Measurements from ENCODE around the gene VOPP1.

DNA sequence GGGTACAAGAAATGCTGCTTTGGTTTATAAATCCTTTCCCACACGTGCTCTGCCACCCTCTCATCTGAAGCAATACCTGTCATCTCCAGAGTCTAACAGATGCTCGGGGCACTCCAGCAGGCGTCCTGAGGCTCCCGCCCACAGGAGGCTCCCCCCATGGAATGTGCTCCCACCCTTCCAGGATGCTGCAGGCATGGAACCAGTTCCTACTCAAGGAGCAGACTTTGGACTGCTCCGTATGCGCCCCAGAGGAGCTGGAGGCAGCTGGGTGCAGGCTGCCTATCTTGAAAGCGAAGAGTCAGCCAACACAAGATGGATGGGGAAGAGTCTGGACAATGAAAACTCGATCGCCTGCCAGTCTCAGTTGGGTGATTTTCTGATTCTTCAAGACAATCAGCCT is 75.4 kb downstream of the VOPP1 start:
- TF ChIP-seq RAD51 (IDR thresholded peaks at IDR 0.05; ENCODE audit: borderline replicate concordance, low read depth) (no peak), ZNF41 (CRISPR knock-in tag; conservative IDR thresholded peaks at IDR 0.05) (no peak), BRF2 (IDR thresholded peaks at IDR 0.05; ENCODE audit: borderline replicate concordance, insufficient read depth, insufficient read length) (no peak), TCF7 (IDR thresholded peaks at IDR 0.05; ENCODE audit: borderline replicate concordance) (no peak), GATAD2B (IDR thresholded peaks at IDR 0.05; ENCODE audit: borderline replicate concordance) (no peak), DPF2 (IDR thresholded peaks at IDR 0.05) (no peak), SMARCA4 (IDR thresholded peaks at IDR 0.05) (no peak), JUND (IDR thresholded peaks at IDR 0.05; ENCODE audit: borderline replicate concordance, low read depth, low read length) (no peak), JUND (tag; IDR thresholded peaks at IDR 0.05; ENCODE audit: borderline replicate concordance, low read depth, low read length) (no peak), ELF4 (CRISPR knock-in tag; IDR thresholded peaks at IDR 0.05) (no peak), CTCF (IDR thresholded peaks at IDR 0.05 in 2 of 3, conservative IDR thresholded peaks at IDR 0.05 in 1 of 3; ENCODE audit: insufficient read depth in 2 of 3, low read depth in 1 of 3, low read length in 3 of 3) (no peak), MAFK (IDR thresholded peaks at IDR 0.05; ENCODE audit: low read length) (no peak)
